Gastroesophageal sphincter (tissue), 3 donors: ENCODE results near the gene DGKI.

ENCODE experiments used
- POLR2A ChIP-seq, 2 donors: fragments of 450-650 bp; IDR thresholded peaks; one replicate each; pipeline ENCODE4 v1.6.1; 2017; ENCODE audit warnings: antibody characterized with exemption in 2 of 2, mild to moderate bottlenecking in 2 of 2, moderate library complexity in 1 of 2
- TF ChIP-seq, protein P1 (sequence below), 4 experiments: fragments of 200-600 bp in 2 of 4; fragments of 450-650 bp in 2 of 4; sonication (generic) in 1 of 4; IDR thresholded peaks; one replicate each; pipeline ENCODE4 v1.5.1; 2017 to 2019; ENCODE audit warnings: antibody characterized with exemption in 4 of 4, mild to moderate bottlenecking in 2 of 4, moderate library complexity in 2 of 4

DNA sequence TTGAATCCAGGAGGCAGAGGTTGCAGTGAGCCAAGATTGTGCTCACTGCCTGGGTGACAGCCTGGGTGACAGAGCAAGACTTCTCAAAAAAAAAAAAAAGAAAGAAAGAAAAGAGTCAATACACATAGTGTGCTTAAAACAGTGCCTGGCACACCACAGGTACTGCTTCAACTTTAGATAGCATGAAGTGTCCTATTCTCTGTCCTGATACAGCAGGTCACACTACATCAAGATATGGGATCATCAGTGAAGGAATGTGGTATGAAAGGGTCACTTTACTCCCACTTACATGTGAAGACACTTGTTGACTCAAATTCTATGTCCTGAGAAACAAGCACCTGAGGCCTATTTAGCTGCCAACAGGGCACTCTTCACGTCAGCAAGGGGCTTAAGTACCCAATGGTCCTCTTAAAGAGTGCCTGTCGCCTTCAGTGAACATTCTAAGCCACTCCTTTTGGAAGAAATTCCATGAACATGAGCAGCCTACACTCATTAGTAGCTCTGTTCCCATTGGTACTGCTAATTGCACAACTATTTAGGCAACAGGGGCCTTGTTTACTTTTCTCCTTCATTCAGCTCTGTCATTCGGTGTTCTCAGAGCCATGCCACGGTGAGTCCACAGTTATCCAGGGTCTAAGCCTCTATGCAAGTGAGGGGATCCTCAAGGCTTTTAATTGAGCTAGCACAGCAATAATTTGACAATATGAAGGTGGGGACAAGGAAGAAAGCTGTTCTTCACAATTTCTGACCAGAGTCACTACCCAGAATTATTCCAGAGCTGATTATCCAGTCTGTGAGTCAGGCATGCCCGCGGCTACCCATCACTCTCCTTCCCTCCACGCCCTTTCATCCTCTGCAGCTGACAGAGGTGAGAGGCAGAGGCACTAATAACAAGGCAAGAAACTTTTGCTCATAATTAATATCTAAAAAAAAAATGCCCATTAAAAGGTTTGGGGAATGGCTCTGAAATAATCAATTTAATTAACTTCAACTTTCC lies 446.6 kb downstream of the DGKI start:
- no peak for TF ChIP-seq POLR2A (IDR thresholded peaks at IDR 0.05)
- TF ChIP-seq, protein P1, sequence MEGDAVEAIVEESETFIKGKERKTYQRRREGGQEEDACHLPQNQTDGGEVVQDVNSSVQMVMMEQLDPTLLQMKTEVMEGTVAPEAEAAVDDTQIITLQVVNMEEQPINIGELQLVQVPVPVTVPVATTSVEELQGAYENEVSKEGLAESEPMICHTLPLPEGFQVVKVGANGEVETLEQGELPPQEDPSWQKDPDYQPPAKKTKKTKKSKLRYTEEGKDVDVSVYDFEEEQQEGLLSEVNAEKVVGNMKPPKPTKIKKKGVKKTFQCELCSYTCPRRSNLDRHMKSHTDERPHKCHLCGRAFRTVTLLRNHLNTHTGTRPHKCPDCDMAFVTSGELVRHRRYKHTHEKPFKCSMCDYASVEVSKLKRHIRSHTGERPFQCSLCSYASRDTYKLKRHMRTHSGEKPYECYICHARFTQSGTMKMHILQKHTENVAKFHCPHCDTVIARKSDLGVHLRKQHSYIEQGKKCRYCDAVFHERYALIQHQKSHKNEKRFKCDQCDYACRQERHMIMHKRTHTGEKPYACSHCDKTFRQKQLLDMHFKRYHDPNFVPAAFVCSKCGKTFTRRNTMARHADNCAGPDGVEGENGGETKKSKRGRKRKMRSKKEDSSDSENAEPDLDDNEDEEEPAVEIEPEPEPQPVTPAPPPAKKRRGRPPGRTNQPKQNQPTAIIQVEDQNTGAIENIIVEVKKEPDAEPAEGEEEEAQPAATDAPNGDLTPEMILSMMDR (IDR thresholded peaks at IDR 0.05): no peak
